Measurements from ENCODE around the gene GLRX.

GLRX gene

GRCh38 chr5:95782181-95782580 lies 40.3 kb downstream of the GLRX start:
- no peak for DNase-seq (ENCODE audit: low read depth in 2 of 2, low spot score in 1 of 2)

GRCh38 chr5:95781101-95781583 lies 41.4 kb downstream of the GLRX start:
- peak; percentile 53 for DNase-seq (ENCODE audit: low read depth in 2 of 2, low spot score in 1 of 2)

- DNase-seq (ENCODE audit: low read depth in 2 of 2, low spot score in 1 of 2) = no peak
Measured at GRCh38 chr5:95780597-95780996, 41.9 kb downstream of the GLRX start.

- no peak for DNase-seq (ENCODE audit: low read depth in 2 of 2, low spot score in 1 of 2)
Measured at GRCh38 chr5:95779611-95780010, 42.9 kb downstream of the GLRX start.

GRCh38 chr5:95778713-95779436 lies 43.7 kb downstream of the GLRX start:
- no peak for DNase-seq (ENCODE audit: low read depth in 2 of 2, low spot score in 1 of 2)

- DNase-seq (ENCODE audit: low read depth in 2 of 2, low spot score in 1 of 2) = no peak
Measured at GRCh38 chr5:95777441-95777840, 45.1 kb downstream of the GLRX start.

GRCh38 chr5:95773335-95774059 lies 49.0 kb downstream of the GLRX start:
- no peak for DNase-seq (ENCODE audit: low read depth in 2 of 2, low spot score in 1 of 2)

GRCh38 chr5:95771892-95772291 lies 50.6 kb downstream of the GLRX start:
- DNase-seq (ENCODE audit: low read depth in 2 of 2, low spot score in 1 of 2) = no peak

- DNase-seq (ENCODE audit: low read depth in 2 of 2, low spot score in 1 of 2) = no peak
Measured at GRCh38 chr5:95770830-95771708, 51.5 kb downstream of the GLRX start.

- DNase-seq (ENCODE audit: low read depth in 2 of 2, low spot score in 1 of 2) = no peak
Measured at GRCh38 chr5:95768731-95769130, 53.8 kb downstream of the GLRX start.

GRCh38 chr5:95763941-95764340 lies 58.6 kb downstream of the GLRX start:
- DNase-seq (ENCODE audit: low read depth in 2 of 2, low spot score in 1 of 2) = no peak

Measured in stimulated activated CD8-positive, alpha-beta memory T cell treated with anti-CD3 and anti-CD28 coated beads, Interleukin-4, amount 100 ng/mL, for 1 hour (primary cell).